ENCODE results near the gene CCDC106. TPM values are rescaled to one million over a fixed set of nuclear protein-coding genes. Genes with fewer than 3 reads are reported as not detected.

The CCDC106 gene
- total RNA-seq, 1 experiment from 2014 or later = 21.1 TPM

DNA sequence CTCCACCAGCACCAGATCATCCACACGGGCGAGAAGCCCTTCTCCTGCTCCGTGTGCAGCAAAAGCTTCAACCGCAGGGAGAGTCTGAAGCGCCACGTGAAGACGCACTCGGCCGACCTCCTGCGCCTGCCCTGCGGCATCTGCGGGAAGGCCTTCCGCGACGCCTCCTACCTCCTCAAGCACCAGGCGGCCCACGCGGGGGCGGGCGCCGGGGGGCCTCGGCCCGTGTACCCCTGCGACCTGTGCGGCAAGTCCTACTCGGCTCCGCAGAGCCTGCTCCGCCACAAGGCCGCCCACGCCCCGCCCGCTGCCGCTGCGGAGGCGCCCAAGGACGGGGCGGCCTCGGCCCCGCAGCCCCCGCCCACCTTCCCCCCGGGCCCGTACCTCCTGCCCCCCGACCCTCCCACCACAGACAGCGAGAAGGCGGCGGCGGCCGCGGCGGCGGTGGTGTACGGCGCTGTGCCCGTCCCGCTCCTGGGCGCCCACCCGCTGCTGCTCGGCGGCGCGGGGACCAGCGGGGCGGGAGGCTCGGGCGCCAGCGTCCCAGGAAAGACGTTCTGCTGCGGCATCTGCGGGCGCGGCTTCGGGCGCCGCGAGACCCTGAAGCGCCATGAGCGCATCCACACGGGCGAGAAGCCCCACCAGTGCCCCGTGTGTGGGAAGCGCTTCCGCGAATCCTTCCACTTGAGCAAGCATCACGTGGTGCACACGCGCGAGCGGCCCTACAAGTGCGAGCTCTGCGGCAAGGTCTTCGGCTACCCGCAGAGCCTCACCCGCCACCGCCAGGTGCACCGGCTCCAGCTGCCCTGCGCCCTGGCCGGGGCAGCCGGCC lies 33.1 kb upstream of the CCDC106 start:
- DNase-seq (ENCODE audit: low spot score) = no peak
- Mint-ChIP-seq H3K4me3 (no peak overlapping the region), H3K27ac (no peak overlapping the region), H3K36me3 (peaks cover 13% of the 10 kb centered on the region), H3K9me3 (no peaks in the 10 kb centered on the region), H3K4me1 (0 out of 2 replicates have a peak, but pooled peaks cover 3% of the 10 kb centered on the region), H3K27me3 (ENCODE audit: low read depth) (peaks cover 3% of the 10 kb centered on the region; the same call in 1 of the 2 replicates)
- no peak for TF ChIP-seq GTF2I (CRISPR knock-in tag; conservative IDR thresholded peaks at IDR 0.05)
- POLR2A ChIA-PET = no interaction called here
- ATAC-seq = no peak
- CTCF ChIA-PET = interaction anchor here (2.3 kb wide), 1 partner anchor 9 kb away, joined by 5 read pairs; no protein-coding TSS in a partner anchor

GRCh38 chr19:55615543-55616394 lies 32.2 kb upstream of the CCDC106 start:
- Mint-ChIP-seq H3K9me3 (0 out of 2 replicates have a peak, but pooled peaks cover 3% of the 10 kb centered on the region), H3K4me3 (no peak overlapping the region), H3K4me1 (0 out of 2 replicates have a peak, but pooled peaks cover 3% of the 10 kb centered on the region), H3K36me3 (peaks cover 19% of the 10 kb centered on the region), H3K27me3 (ENCODE audit: low read depth) (peaks cover 3% of the 10 kb centered on the region; the same call in 1 of the 2 replicates), H3K27ac (no peak overlapping the region)
- POLR2A ChIA-PET = no interaction called here
- CTCF ChIA-PET = interaction anchor here (2.3 kb wide), 1 partner anchor 9 kb away, joined by 5 read pairs; no protein-coding TSS in a partner anchor
- DNase-seq (ENCODE audit: low spot score) (no peak), ATAC-seq (no peak)
- TF ChIP-seq, protein P1, sequence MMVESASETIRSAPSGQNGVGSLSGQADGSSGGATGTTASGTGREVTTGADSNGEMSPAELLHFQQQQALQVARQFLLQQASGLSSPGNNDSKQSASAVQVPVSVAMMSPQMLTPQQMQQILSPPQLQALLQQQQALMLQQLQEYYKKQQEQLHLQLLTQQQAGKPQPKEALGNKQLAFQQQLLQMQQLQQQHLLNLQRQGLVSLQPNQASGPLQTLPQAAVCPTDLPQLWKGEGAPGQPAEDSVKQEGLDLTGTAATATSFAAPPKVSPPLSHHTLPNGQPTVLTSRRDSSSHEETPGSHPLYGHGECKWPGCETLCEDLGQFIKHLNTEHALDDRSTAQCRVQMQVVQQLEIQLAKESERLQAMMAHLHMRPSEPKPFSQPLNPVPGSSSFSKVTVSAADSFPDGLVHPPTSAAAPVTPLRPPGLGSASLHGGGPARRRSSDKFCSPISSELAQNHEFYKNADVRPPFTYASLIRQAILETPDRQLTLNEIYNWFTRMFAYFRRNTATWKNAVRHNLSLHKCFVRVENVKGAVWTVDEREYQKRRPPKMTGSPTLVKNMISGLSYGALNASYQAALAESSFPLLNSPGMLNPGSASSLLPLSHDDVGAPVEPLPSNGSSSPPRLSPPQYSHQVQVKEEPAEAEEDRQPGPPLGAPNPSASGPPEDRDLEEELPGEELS (CRISPR knock-in tag; IDR thresholded peaks at IDR 0.05) = no peak
- TF ChIP-seq, protein P2, sequence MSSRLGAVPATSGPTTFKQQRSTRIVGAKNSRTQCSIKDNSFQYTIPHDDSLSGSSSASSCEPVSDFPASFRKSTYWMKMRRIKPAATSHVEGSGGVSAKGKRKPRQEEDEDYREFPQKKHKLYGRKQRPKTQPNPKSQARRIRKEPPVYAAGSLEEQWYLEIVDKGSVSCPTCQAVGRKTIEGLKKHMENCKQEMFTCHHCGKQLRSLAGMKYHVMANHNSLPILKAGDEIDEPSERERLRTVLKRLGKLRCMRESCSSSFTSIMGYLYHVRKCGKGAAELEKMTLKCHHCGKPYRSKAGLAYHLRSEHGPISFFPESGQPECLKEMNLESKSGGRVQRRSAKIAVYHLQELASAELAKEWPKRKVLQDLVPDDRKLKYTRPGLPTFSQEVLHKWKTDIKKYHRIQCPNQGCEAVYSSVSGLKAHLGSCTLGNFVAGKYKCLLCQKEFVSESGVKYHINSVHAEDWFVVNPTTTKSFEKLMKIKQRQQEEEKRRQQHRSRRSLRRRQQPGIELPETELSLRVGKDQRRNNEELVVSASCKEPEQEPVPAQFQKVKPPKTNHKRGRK (CRISPR knock-in tag; IDR thresholded peaks at IDR 0.05; ENCODE audit: borderline replicate concordance) = no peak
- TF ChIP-seq GABPB1 (CRISPR knock-in tag; IDR thresholded peaks at IDR 0.05) = no peak

DNA sequence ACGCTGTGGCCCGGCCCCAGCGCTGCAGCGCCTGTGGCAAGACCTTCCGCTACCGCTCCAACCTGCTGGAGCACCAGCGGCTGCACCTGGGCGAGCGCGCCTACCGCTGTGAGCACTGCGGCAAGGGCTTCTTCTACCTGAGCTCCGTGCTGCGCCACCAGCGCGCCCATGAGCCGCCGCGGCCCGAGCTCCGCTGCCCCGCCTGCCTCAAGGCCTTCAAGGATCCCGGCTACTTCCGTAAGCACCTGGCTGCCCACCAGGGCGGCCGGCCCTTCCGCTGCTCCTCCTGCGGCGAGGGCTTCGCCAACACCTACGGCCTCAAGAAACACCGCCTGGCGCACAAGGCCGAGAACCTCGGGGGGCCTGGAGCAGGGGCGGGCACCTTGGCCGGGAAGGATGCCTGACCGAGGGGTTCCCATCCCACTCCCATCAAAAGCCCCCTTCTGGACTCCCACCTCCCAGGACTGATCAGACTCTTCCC lies 31.6 kb upstream of the CCDC106 start:
- H3K4me3 Mint-ChIP-seq = no peak overlapping the region
- 0 out of 2 replicates have a peak, but pooled peaks cover 3% of the 10 kb centered on the region for H3K4me1 Mint-ChIP-seq
- ATAC-seq (no peak), DNase-seq (ENCODE audit: low spot score) (no peak)
- H3K27me3 Mint-ChIP-seq (ENCODE audit: low read depth) = peaks cover 3% of the 10 kb centered on the region; the same call in 1 of the 2 replicates
- H3K36me3 Mint-ChIP-seq = peaks cover 19% of the 10 kb centered on the region
- H3K9me3 Mint-ChIP-seq = 0 out of 2 replicates have a peak, but pooled peaks cover 3% of the 10 kb centered on the region
- POLR2A ChIA-PET = no interaction called here
- TF ChIP-seq GTF2I (CRISPR knock-in tag; conservative IDR thresholded peaks at IDR 0.05) = no peak
- no peak for TF ChIP-seq ZNF281 (CRISPR knock-in tag; IDR thresholded peaks at IDR 0.05)
- TF ChIP-seq, protein P3, sequence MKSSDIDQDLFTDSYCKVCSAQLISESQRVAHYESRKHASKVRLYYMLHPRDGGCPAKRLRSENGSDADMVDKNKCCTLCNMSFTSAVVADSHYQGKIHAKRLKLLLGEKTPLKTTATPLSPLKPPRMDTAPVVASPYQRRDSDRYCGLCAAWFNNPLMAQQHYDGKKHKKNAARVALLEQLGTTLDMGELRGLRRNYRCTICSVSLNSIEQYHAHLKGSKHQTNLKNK (CRISPR knock-in tag; IDR thresholded peaks at IDR 0.05) = no peak
- no peak for TF ChIP-seq NR1H2 (CRISPR knock-in tag; IDR thresholded peaks at IDR 0.05)
- TF ChIP-seq ZNF138 (CRISPR knock-in tag; conservative IDR thresholded peaks at IDR 0.05) = no peak
- no peak for TF ChIP-seq ATF1 (CRISPR knock-in tag; IDR thresholded peaks at IDR 0.05)
- no peak for TF ChIP-seq ZNF423 (CRISPR knock-in tag; IDR thresholded peaks at IDR 0.05)
- TF ChIP-seq, protein P4, sequence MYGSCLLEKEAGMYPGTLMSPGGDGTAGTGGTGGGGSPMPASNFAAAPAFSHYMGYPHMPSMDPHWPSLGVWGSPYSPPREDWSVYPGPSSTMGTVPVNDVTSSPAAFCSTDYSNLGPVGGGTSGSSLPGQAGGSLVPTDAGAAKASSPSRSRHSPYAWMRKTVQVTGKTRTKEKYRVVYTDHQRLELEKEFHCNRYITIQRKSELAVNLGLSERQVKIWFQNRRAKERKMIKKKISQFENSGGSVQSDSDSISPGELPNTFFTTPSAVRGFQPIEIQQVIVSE (CRISPR knock-in tag; IDR thresholded peaks at IDR 0.05; ENCODE audit: borderline replicate concordance) = no peak
- H3K27ac Mint-ChIP-seq = 0 out of 2 replicates have a peak overlapping the region, but pooled peaks have one; percentile 53
- CTCF ChIA-PET = interaction anchor here (2.3 kb wide), 1 partner anchor 10 kb away, joined by 5 read pairs; no protein-coding TSS in a partner anchor

All from WTC11 (cell line).